Naive thymus-derived CD4-positive, alpha-beta T cell (primary cell): ENCODE measurements around the gene RFX7. TPM values are rescaled to one million over a fixed set of nuclear protein-coding genes. Genes with fewer than 3 reads are reported as not detected.

Experiments used
- ATAC-seq: fragments of 150-1000 bp; cut with Tn5 transposase; 2 replicates; pipeline ENCODE4 v1.10.0; 2021; ENCODE audit warnings: mild to moderate bottlenecking, moderate library complexity
- CTCF ChIA-PET: fragments of 350-600 bp; sonication (Branson Sonifier 250); formaldehyde crosslinking; loops from one replicate; lab custom pipeline; 2021; ENCODE audit warnings: antibody characterized with exemption; lab: Charles Lee
- POLR2A ChIA-PET: fragments of 350-600 bp; sonication (Branson Sonifier 250); formaldehyde crosslinking; loops from one replicate; lab custom pipeline; 2021; ENCODE audit warnings: antibody characterized with exemption, inconsistent platforms; lab: Charles Lee
- DNase-seq, 9 donors: peaks; one replicate each; pipeline versions ENCODE4 v3.0.0 to v3.0.0-alpha.2; 2020 to 2022; ENCODE audit warnings: mixed read lengths in 1 of 9
- H3K27ac ChIP-seq: one replicate; pipeline ENCODE4 v1.7.0; 2013; ENCODE audit warnings: mild to moderate bottlenecking, low read depth, low read length, moderate library complexity
- H3K27me3 ChIP-seq, 2 donors: one replicate each; pipeline ENCODE4 v1.7.0; 2013; ENCODE audit warnings: low read length in 2 of 2, mild to moderate bottlenecking in 2 of 2, moderate library complexity in 2 of 2; ENCODE audit not compliant: control insufficient read depth in 2 of 2, insufficient read depth in 2 of 2
- H3K36me3 ChIP-seq, 3 experiments: 1 replicate in 2 of 3; 2 replicates in 1 of 3; pipeline ENCODE4 v1.7.0; 2013; ENCODE audit warnings: low read length in 3 of 3, mild to moderate bottlenecking in 3 of 3, moderate library complexity in 1 of 3; ENCODE audit not compliant: insufficient read depth in 3 of 3, control insufficient read depth in 2 of 3
- H3K4me1 ChIP-seq, 2 donors: one replicate each; pipeline ENCODE4 v1.7.0; 2013; ENCODE audit warnings: low read length in 2 of 2, mild to moderate bottlenecking in 2 of 2, moderate library complexity in 1 of 2; ENCODE audit not compliant: control insufficient read depth in 2 of 2, insufficient read depth in 2 of 2
- H3K4me3 ChIP-seq: 2 replicates; pipeline ENCODE4 v1.7.0; 2013; ENCODE audit warnings: mild to moderate bottlenecking, low read length
- H3K9me3 ChIP-seq, 3 experiments: 1 replicate in 2 of 3; 2 replicates in 1 of 3; pipeline ENCODE4 v1.7.0; 2013; ENCODE audit warnings: low read length in 3 of 3; ENCODE audit not compliant: control insufficient read depth in 2 of 3
- H3K27ac Mint-ChIP-seq, 9 donors: one replicate each; pipeline ENCODE4 v1.8.0; 2020 to 2022; ENCODE audit warnings: mixed read lengths in 9 of 9, mild to moderate bottlenecking in 8 of 9, moderate library complexity in 5 of 9, inconsistent platforms in 2 of 9
- H3K27me3 Mint-ChIP-seq, 5 donors: one replicate each; pipeline ENCODE4 v1.8.0; 2021 to 2022; ENCODE audit warnings: mixed read lengths in 5 of 5, mild to moderate bottlenecking in 1 of 5
- H3K36me3 Mint-ChIP-seq, 5 donors: one replicate each; pipeline ENCODE4 v1.8.0; 2020 to 2022; ENCODE audit warnings: mixed read lengths in 5 of 5, mild to moderate bottlenecking in 3 of 5, inconsistent platforms in 1 of 5
- H3K4me1 Mint-ChIP-seq, 7 donors: one replicate each; pipeline ENCODE4 v1.8.0; 2020 to 2022; ENCODE audit warnings: mixed read lengths in 7 of 7, mild to moderate bottlenecking in 3 of 7, inconsistent platforms in 1 of 7
- H3K4me3 Mint-ChIP-seq, 10 donors: one replicate each; pipeline ENCODE4 v1.8.0; 2020 to 2022; ENCODE audit warnings: mild to moderate bottlenecking in 10 of 10, mixed read lengths in 10 of 10, moderate library complexity in 6 of 10, inconsistent platforms in 2 of 10
- H3K9me3 Mint-ChIP-seq, 11 donors: one replicate each; pipeline ENCODE4 v1.8.0; 2020 to 2022; ENCODE audit warnings: mixed read lengths in 11 of 11, mild to moderate bottlenecking in 4 of 11, inconsistent platforms in 1 of 11, moderate library complexity in 1 of 11
- intact Hi-C, 2 donors: fragments of 100-400 bp; cut with micrococcal nuclease; formaldehyde crosslinking; loops; one replicate each; pipeline ENCODE4 v1.15.1; 2023
- polyA plus RNA-seq, 2 donors: library from polyadenylated mRNA; unstranded; fragments of 300-500 nt; fragmentation: Illumina TruSeq; gene quantifications; one replicate each; pipeline ENCODE4 v1.2.3, GENCODE V29; 2021
- total RNA-seq, 6 experiments: library from RNA in 5 of 6; stranded (reverse) in 5 of 6; gene quantifications; 1 replicate in 5 of 6; 2 replicates in 1 of 6; pipeline ENCODE4 v1.2.3 and lab custom pipeline; 2021 to 2026

RFX7 gene
- total and polyA plus RNA-seq, 7 experiments from 2014 or later, result 4.1 to 48.7 (median 22.3) TPM

DNA sequence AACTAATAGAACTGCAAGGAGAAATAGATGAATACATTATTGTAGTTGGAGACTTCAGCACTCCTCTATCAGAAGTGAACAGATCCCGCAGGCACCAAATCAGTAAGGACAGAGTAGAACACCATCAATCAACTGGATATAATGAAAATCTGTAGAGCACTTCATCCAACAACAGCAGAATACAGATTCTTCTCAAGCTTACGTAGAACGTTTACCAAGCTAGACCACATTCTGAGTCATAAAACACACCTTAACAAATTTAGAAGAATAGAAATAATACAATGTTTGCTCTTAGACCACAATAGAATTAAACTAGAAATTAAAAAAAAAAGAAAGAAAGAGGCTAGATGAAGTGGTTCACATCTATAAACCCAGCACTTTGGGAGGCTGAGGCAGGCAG lies 179.5 kb downstream of the RFX7 start:
- Mint-ChIP-seq H3K27me3 (peaks cover under 1 to 13% (median 9%) of the 10 kb centered on the region in 5 donors), H3K4me1 (peaks cover 0 to 1% (median 0%) of the 10 kb centered on the region in 7 donors), H3K9me3 (peaks cover 0 to 17% (median 8%) of the 10 kb centered on the region in 11 donors), H3K27ac (no peak overlapping the region), H3K36me3 (peaks cover 0 to 8% (median 3%) of the 10 kb centered on the region in 5 donors), H3K4me3 (no peak overlapping the region)
- Histone ChIP-seq H3K27me3 (no peaks in the 10 kb centered on the region), H3K27ac (no peak overlapping the region), H3K9me3 (no peaks in the 10 kb centered on the region), H3K36me3 (no peaks in the 10 kb centered on the region), H3K4me1 (no peaks in the 10 kb centered on the region), H3K4me3 (no peak overlapping the region)
- no peak for ATAC-seq
- ChIA-PET POLR2A (no interaction called here), CTCF (no interaction called here)
- DNase-seq, result no peak
- intact Hi-C loops, result no loop called here

- Mint-ChIP-seq H3K9me3 (peaks cover 0 to 12% (median 8%) of the 10 kb centered on the region in 11 donors), H3K36me3 (peaks cover 0 to 8% (median 3%) of the 10 kb centered on the region in 5 donors), H3K27ac (no peak overlapping the region), H3K27me3 (peaks cover 0 to 13% (median 9%) of the 10 kb centered on the region in 5 donors), H3K4me1 (peaks cover 0 to 1% (median 0%) of the 10 kb centered on the region in 7 donors), H3K4me3 (no peak overlapping the region)
- H3K4me1 ChIP-seq, result no peaks in the 10 kb centered on the region
- H3K36me3 ChIP-seq, result no peaks in the 10 kb centered on the region
- DNase-seq (no peak), ATAC-seq (no peak)
- ChIA-PET CTCF (no interaction called here), POLR2A (no interaction called here)
- no peaks in the 10 kb centered on the region for H3K27me3 ChIP-seq
- intact Hi-C loops, result no loop called here
- H3K27ac ChIP-seq, result no peak overlapping the region
- no peaks in the 10 kb centered on the region for H3K9me3 ChIP-seq
- no peak overlapping the region for H3K4me3 ChIP-seq
These were observed 184.0 kb downstream of the RFX7 start for GRCh38 chr15:56059716-56060115.

DNA sequence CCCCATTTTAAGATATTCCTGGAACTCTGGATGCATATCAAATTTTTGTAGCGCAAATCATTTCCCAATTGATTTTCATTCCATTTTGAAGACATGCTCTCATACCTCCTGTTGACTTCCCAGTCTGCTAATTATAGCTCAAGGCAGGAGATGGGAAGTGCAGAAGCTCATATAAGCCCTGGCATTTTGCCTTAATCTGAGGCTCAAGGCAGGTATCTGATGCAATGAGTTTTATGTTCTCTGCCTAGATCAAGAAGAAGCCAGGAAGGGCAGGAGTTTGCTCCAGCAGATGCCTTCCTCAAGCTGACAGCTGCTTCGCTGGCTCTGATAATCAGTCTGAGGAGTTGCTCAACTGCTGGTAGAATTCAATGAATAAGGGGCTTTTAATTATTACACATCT lies 184.7 kb downstream of the RFX7 start:
- ATAC-seq, result no peak
- Mint-ChIP-seq H3K9me3 (peaks cover 0 to 12% (median 8%) of the 10 kb centered on the region in 11 donors), H3K4me3 (no peak overlapping the region), H3K27ac (no peak overlapping the region), H3K4me1 (peaks cover 0 to 1% (median 0%) of the 10 kb centered on the region in 7 donors), H3K27me3 (peaks cover 0 to 13% (median 9%) of the 10 kb centered on the region in 5 donors), H3K36me3 (peaks cover 0 to 8% (median 3%) of the 10 kb centered on the region in 5 donors)
- H3K4me3 ChIP-seq, result no peak overlapping the region
- intact Hi-C loops, result no loop called here
- H3K36me3 ChIP-seq, result no peaks in the 10 kb centered on the region
- no peaks in the 10 kb centered on the region for H3K27me3 ChIP-seq
- DNase-seq, result no peak
- no peak overlapping the region for H3K27ac ChIP-seq
- H3K9me3 ChIP-seq, result no peaks in the 10 kb centered on the region
- H3K4me1 ChIP-seq, result no peaks in the 10 kb centered on the region
- ChIA-PET POLR2A (no interaction called here), CTCF (no interaction called here)

DNA sequence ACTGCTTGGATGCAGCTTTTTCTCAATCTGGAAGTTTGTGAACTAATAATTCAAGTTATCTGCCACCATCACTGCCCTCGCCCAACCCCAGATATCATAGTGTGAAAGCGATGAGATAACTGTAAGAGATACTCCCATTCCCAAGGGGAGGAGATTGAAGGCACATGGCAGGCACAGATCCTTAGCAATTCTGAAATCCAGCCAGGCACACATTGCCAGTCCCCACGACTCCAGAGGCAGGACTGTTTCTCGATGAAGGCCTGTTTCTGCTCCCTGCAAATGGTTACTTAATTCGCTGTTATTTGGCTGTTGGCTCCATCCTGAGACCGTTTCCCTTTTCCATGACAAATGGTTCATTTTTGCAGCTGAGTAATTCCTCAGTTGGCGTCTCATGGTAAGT lies 187.1 kb downstream of the RFX7 start:
- ATAC-seq, result no peak
- Histone ChIP-seq H3K27me3 (no peaks in the 10 kb centered on the region), H3K4me3 (no peak overlapping the region), H3K36me3 (no peaks in the 10 kb centered on the region), H3K27ac (no peak overlapping the region), H3K9me3 (no peaks in the 10 kb centered on the region), H3K4me1 (no peaks in the 10 kb centered on the region)
- H3K4me3 Mint-ChIP-seq, result no peak overlapping the region
- H3K27ac Mint-ChIP-seq, result no peak overlapping the region
- intact Hi-C loops, result no loop called here
- DNase-seq, result no peak
- H3K9me3 Mint-ChIP-seq, result peaks cover 0 to 5% (median 2%) of the 10 kb centered on the region in 11 donors
- peaks cover 0 to 3% (median 0%) of the 10 kb centered on the region in 5 donors for H3K36me3 Mint-ChIP-seq
- ChIA-PET CTCF (interaction anchor here (0.9 kb wide), 1 partner anchor 139 kb away, joined by 3 read pairs; no protein-coding TSS in a partner anchor), POLR2A (no interaction called here)
- peaks cover 0 to 5% (median 0%) of the 10 kb centered on the region in 7 donors for H3K4me1 Mint-ChIP-seq
- peaks cover 0 to 7% (median 4%) of the 10 kb centered on the region in 5 donors for H3K27me3 Mint-ChIP-seq

GRCh38 chr15:56053046-56053400 lies 190.7 kb downstream of the RFX7 start:
- H3K4me3 Mint-ChIP-seq, result no peak overlapping the region
- H3K27ac ChIP-seq, result no peak overlapping the region
- no peaks in the 10 kb centered on the region for H3K36me3 Mint-ChIP-seq
- no peaks in the 10 kb centered on the region for H3K9me3 Mint-ChIP-seq
- no peaks in the 10 kb centered on the region for H3K27me3 ChIP-seq
- intact Hi-C loops, result loop anchor here (1.0 to 5.0 kb wide), 5 partner anchors 14 to 404 kb away; no protein-coding TSS in a partner anchor
- DNase-seq (no peak), ATAC-seq (no peak)
- no peaks in the 10 kb centered on the region for H3K36me3 ChIP-seq
- no peaks in the 10 kb centered on the region for H3K27me3 Mint-ChIP-seq
- POLR2A ChIA-PET, result no interaction called here
- H3K9me3 ChIP-seq, result no peaks in the 10 kb centered on the region
- peaks cover 0 to 5% (median 0%) of the 10 kb centered on the region in 7 donors for H3K4me1 Mint-ChIP-seq
- H3K4me3 ChIP-seq, result no peak overlapping the region
- peak overlapping the region in 1 of 9 donors; percentile 65 for H3K27ac Mint-ChIP-seq
- CTCF ChIA-PET, result interaction anchor here (0.7 to 1.8 kb wide), 8 partner anchors 9 to 404 kb away, joined by 3 to 6 read pairs (median 4); no protein-coding TSS in a partner anchor
- H3K4me1 ChIP-seq, result no peaks in the 10 kb centered on the region

GRCh38 chr15:56052395-56053045 lies 191.2 kb downstream of the RFX7 start:
- DNase-seq, result peak in 7 of 9 donors; percentile 14 to 66 (median 55)
- Histone ChIP-seq H3K27ac (no peak overlapping the region), H3K4me3 (no peak overlapping the region), H3K36me3 (no peaks in the 10 kb centered on the region), H3K27me3 (no peaks in the 10 kb centered on the region), H3K4me1 (no peaks in the 10 kb centered on the region), H3K9me3 (no peaks in the 10 kb centered on the region)
- H3K27ac Mint-ChIP-seq, result no peak overlapping the region
- no peak overlapping the region for H3K4me3 Mint-ChIP-seq
- CTCF ChIA-PET, result interaction anchor here (0.8 to 1.8 kb wide), 9 partner anchors 9 to 406 kb away, joined by 3 to 6 read pairs (median 4); no protein-coding TSS in a partner anchor
- peaks cover 0 to under 1% (median 0%) of the 10 kb centered on the region in 11 donors for H3K9me3 Mint-ChIP-seq
- POLR2A ChIA-PET, result no interaction called here
- no peaks in the 10 kb centered on the region for H3K36me3 Mint-ChIP-seq
- H3K4me1 Mint-ChIP-seq, result peaks cover 0 to 5% (median 0%) of the 10 kb centered on the region in 7 donors
- intact Hi-C loops, result loop anchor here (1.0 to 5.0 kb wide), 10 partner anchors 9 to 404 kb away; partner anchors contain the start of gene NEDD4 (in 2 of the 2)
- H3K27me3 Mint-ChIP-seq, result no peaks in the 10 kb centered on the region
- peak; percentile 71 for ATAC-seq
